Stomach (tissue), 4 donors: ENCODE measurements around the gene CDKN1B.

Experiments
- CTCF ChIP-seq, 7 experiments: fragments of 450-650 bp in 4 of 7; fragments of 200-600 bp in 3 of 7; sonication (generic) in 3 of 7; IDR thresholded peaks; one replicate each; pipeline ENCODE4 v1.5.1; 2016 to 2019; ENCODE audit warnings: antibody characterized with exemption in 7 of 7, control low read depth in 2 of 7, mild to moderate bottlenecking in 1 of 7
- EP300 ChIP-seq: sonication (generic); formaldehyde crosslinking; IDR thresholded peaks from one replicate; pipeline ENCODE4 v1.6.1; 2017; ENCODE audit warnings: antibody characterized with exemption

- TF ChIP-seq CTCF (IDR thresholded peaks at IDR 0.05) (no peak), EP300 (no peak)
Observed at GRCh38 chr12:12693111-12693671, 24.0 kb upstream of the CDKN1B start.
